ENCODE measurements around the gene DERA. TPM values are rescaled to one million over a fixed set of nuclear protein-coding genes. Genes with fewer than 3 reads are reported as not detected.
"Not testable (repeated sequence)": the region's sequence is repeated elsewhere in the genome, so short reads cannot be mapped to it uniquely, and the experiment has no call there.

Gene DERA
- total RNA-seq, 1 donor from 2014 or later = 15.3 TPM

DNA sequence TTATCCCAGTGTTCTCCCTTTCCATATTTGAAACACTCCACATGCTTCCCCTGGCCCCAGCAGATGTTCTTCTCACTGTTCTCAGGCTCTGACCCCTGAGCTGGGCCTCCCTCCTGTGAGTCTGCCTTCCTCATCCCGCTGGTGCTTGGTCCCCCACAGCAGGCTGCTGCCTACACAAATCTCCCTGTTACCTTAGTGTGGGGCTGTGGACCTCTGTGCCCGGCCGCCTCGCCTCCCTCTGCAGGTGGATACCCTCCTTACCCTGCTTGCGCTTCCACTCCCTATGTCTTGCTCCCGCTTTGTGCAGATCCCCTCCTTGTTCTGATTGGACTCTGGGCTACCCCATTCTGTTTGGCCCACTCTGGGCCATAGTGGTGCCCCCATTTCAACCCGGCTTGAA is 6.9 kb downstream of the DERA start:
- Mint-ChIP-seq H3K4me3 (no peak overlapping the region), H3K9me3 (no peaks in the 10 kb centered on the region), H3K36me3 (ENCODE audit: low read depth) (no peaks in the 10 kb centered on the region), H3K27ac (no peak overlapping the region), H3K27me3 (ENCODE audit: insufficient read depth) (no peaks in the 10 kb centered on the region), H3K4me1 (ENCODE audit: low read depth) (no peaks in the 10 kb centered on the region)
- no peak for DNase-seq (ENCODE audit: low spot score)
- intact Hi-C loops (cut with micrococcal nuclease) = no loop called here

DNA sequence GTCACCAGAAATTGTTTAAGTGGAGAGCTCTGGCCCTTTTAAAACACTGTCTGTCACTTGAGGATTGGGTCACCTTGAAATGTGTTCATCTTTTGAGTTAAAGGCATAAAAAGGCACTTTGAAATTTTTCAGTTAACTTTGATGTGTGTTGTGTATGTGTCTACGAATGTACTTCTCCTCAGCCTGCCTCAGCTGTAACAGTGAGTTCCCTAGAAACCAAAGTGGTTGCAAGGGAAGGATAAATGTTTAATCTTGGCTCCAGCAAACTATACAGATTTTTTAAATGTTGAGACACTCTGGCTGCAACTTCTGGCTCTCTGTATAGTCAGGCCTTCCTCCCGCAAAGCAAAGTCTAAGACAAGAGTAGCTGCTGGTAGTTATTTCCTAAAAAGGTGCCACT is 8.3 kb downstream of the DERA start:
- Mint-ChIP-seq H3K27ac (no peak overlapping the region), H3K4me3 (no peak overlapping the region), H3K4me1 (ENCODE audit: low read depth) (no peaks in the 10 kb centered on the region), H3K9me3 (no peaks in the 10 kb centered on the region), H3K27me3 (ENCODE audit: insufficient read depth) (no peaks in the 10 kb centered on the region), H3K36me3 (ENCODE audit: low read depth) (no peaks in the 10 kb centered on the region)
- DNase-seq (ENCODE audit: low spot score) = no peak
- intact Hi-C loops (cut with micrococcal nuclease) = no loop called here

GRCh38 chr12:15924956-15925355 is 13.8 kb downstream of the DERA start:
- Mint-ChIP-seq H3K27ac (no peak overlapping the region), H3K36me3 (ENCODE audit: low read depth) (no peaks in the 10 kb centered on the region), H3K9me3 (no peaks in the 10 kb centered on the region), H3K4me1 (ENCODE audit: low read depth) (no peaks in the 10 kb centered on the region), H3K4me3 (no peak overlapping the region), H3K27me3 (ENCODE audit: insufficient read depth) (no peaks in the 10 kb centered on the region)
- DNase-seq (ENCODE audit: low spot score) = no peak
- intact Hi-C loops (cut with micrococcal nuclease) = no loop called here

DNA sequence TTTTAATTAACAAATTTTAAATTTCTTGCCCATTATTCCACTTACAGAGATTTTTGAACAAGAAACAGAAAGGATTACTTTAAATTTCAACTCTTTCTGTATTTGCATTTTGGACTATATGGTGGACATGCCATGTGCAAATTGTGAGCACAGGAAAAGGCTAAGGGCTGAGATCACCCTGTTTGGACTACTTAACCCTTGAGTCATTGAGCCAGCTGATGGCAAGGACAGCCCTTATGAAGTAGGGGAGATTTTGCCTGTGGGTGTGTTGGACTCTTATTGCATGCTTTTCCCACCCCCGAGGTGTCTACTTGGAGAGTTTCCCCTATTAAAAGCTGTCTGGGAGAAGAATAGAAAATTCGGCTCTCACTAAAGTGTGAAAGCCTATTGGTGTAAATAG is 17.2 kb downstream of the DERA start:
- Mint-ChIP-seq H3K4me1 (ENCODE audit: low read depth) (no peaks in the 10 kb centered on the region), H3K27ac (no peak overlapping the region), H3K27me3 (ENCODE audit: insufficient read depth) (no peaks in the 10 kb centered on the region), H3K4me3 (no peak overlapping the region), H3K36me3 (ENCODE audit: low read depth) (no peaks in the 10 kb centered on the region), H3K9me3 (no peaks in the 10 kb centered on the region)
- intact Hi-C loops (cut with micrococcal nuclease) = no loop called here
- DNase-seq (ENCODE audit: low spot score) = no peak

- no peak for DNase-seq (ENCODE audit: low spot score)
- H3K4me1 Mint-ChIP-seq (ENCODE audit: low read depth) = no peaks in the 10 kb centered on the region
- no peak overlapping the region for H3K4me3 Mint-ChIP-seq
- H3K36me3 Mint-ChIP-seq (ENCODE audit: low read depth) = no peaks in the 10 kb centered on the region
- H3K27me3 Mint-ChIP-seq (ENCODE audit: insufficient read depth) = no peaks in the 10 kb centered on the region
- no peak overlapping the region for H3K27ac Mint-ChIP-seq
- intact Hi-C loops (cut with micrococcal nuclease) = no loop called here
- H3K9me3 Mint-ChIP-seq = no peaks in the 10 kb centered on the region
Observed at GRCh38 chr12:15928870-15929571, 17.9 kb downstream of the DERA start.

GRCh38 chr12:15931590-15932053 is 20.5 kb downstream of the DERA start:
- H3K4me1 Mint-ChIP-seq (ENCODE audit: low read depth) = no peaks in the 10 kb centered on the region
- H3K4me3 Mint-ChIP-seq = no peak overlapping the region
- intact Hi-C loops (cut with micrococcal nuclease) = no loop called here
- no peaks in the 10 kb centered on the region for H3K27me3 Mint-ChIP-seq (ENCODE audit: insufficient read depth)
- H3K9me3 Mint-ChIP-seq = no peaks in the 10 kb centered on the region
- H3K36me3 Mint-ChIP-seq (ENCODE audit: low read depth) = no peaks in the 10 kb centered on the region
- DNase-seq (ENCODE audit: low spot score) = no peak
- H3K27ac Mint-ChIP-seq = no peak overlapping the region

DNA sequence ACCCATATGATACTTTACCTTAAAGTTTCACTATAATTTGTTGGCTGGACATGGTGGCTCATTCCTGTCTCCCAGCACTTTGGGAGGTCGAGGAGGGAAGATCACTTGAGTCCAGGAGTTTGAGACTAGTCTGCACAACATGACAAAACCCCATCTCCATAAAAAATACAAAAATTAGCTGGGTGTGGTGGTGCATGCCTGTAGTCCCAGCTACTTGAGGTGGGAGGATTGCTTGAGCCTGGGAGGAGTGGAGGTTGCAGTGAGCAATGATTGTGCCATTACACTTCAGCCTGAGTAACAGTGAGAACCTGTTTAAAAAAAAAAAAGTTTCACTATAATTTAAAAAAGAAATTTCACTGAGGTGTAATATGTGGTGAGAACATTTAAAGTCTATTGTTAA is 21.2 kb downstream of the DERA start:
- no peak for DNase-seq (ENCODE audit: low spot score)
- no peaks in the 10 kb centered on the region for H3K4me1 Mint-ChIP-seq (ENCODE audit: low read depth)
- no peak overlapping the region for H3K27ac Mint-ChIP-seq
- no peaks in the 10 kb centered on the region for H3K27me3 Mint-ChIP-seq (ENCODE audit: insufficient read depth)
- H3K36me3 Mint-ChIP-seq (ENCODE audit: low read depth) = peaks cover 4% of the 10 kb centered on the region
- H3K4me3 Mint-ChIP-seq = no peak overlapping the region
- intact Hi-C loops (cut with micrococcal nuclease) = no loop called here
- H3K9me3 Mint-ChIP-seq = no peaks in the 10 kb centered on the region

DNA sequence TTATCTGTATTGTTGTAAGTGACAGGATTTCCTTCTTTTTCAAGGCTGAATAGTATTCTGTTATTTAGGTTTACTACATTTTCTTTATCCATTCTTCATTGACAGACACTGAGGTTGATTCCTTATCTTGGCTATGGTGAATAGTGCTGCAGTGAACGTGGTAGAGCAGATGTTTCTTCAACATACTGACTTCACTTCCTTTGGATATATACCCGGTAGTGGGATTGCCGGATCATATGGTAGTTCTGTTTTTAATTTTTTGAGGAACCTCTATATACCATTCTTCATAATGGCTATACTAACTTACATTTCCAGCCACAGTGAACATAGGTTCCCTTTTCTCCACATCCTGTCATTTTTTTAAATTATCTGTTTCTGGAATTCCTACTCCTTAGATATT is 21.8 kb downstream of the DERA start:
- Mint-ChIP-seq H3K4me3 (no peak overlapping the region), H3K27ac (no peak overlapping the region), H3K9me3 (peaks cover 6% of the 10 kb centered on the region), H3K36me3 (ENCODE audit: low read depth) (peaks cover 5% of the 10 kb centered on the region), H3K27me3 (ENCODE audit: insufficient read depth) (no peaks in the 10 kb centered on the region), H3K4me1 (ENCODE audit: low read depth) (no peaks in the 10 kb centered on the region)
- no peak for DNase-seq (ENCODE audit: low spot score)
- intact Hi-C loops (cut with micrococcal nuclease) = no loop called here

GRCh38 chr12:15933751-15934150 is 22.6 kb downstream of the DERA start:
- Mint-ChIP-seq H3K9me3 (peaks cover 8% of the 10 kb centered on the region), H3K27me3 (ENCODE audit: insufficient read depth) (no peaks in the 10 kb centered on the region), H3K4me3 (no peak overlapping the region), H3K4me1 (ENCODE audit: low read depth) (no peaks in the 10 kb centered on the region), H3K36me3 (ENCODE audit: low read depth) (peaks cover 5% of the 10 kb centered on the region), H3K27ac (no peak overlapping the region)
- intact Hi-C loops (cut with micrococcal nuclease) = no loop called here
- DNase-seq (ENCODE audit: low spot score) = no peak

GRCh38 chr12:15936751-15937150 is 25.6 kb downstream of the DERA start:
- Mint-ChIP-seq H3K36me3 (ENCODE audit: low read depth) (peaks cover 8% of the 10 kb centered on the region), H3K27ac (no peak overlapping the region), H3K27me3 (ENCODE audit: insufficient read depth) (no peaks in the 10 kb centered on the region), H3K9me3 (peaks cover 17% of the 10 kb centered on the region), H3K4me1 (ENCODE audit: low read depth) (no peaks in the 10 kb centered on the region), H3K4me3 (no peak overlapping the region)
- intact Hi-C loops (cut with micrococcal nuclease) = no loop called here
- DNase-seq (ENCODE audit: low spot score) = no peak

DNA sequence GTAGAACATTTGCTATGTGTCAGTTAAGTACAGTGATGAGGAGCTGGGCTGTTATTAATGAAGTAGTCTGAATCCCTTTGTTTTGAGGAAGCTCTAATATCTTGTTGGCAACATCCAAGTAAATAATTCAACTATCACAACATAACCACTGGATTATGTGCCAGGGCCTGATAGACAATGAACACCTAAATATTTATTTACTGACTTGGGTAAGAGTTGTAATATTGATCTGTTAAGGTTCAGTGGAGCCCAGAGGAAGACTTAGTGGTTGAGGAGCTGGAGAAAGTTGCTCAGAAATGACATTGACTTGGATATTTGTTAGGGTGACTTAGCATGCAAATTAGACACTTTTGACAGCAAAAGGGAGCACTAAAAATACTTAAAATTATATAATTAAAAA is 26.8 kb downstream of the DERA start:
- Mint-ChIP-seq H3K27ac (no peak overlapping the region), H3K4me3 (no peak overlapping the region), H3K9me3 (peaks cover 27% of the 10 kb centered on the region), H3K27me3 (ENCODE audit: insufficient read depth) (no peaks in the 10 kb centered on the region), H3K36me3 (ENCODE audit: low read depth) (peaks cover 10% of the 10 kb centered on the region), H3K4me1 (ENCODE audit: low read depth) (no peaks in the 10 kb centered on the region)
- intact Hi-C loops (cut with micrococcal nuclease) = no loop called here
- no peak for DNase-seq (ENCODE audit: low spot score)

DNA sequence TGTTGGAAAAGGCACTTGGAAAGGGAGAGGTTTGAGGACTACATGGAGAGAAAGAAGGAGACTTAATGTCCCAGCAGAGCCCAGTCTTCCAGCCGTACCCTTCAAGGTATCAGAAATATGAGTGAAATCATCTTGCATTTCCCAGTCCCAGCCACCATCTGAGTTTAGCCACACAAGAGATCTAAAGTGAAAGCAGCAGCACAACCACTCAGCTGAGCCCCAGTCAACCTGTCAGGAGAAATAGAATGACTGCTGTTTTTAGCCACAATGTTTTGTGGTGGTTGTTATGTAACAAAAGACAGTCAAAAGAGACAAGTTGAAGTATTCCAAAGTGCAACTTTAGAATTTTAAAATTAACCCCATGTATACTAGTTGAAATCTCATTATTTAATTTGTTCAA is 28.0 kb downstream of the DERA start:
- intact Hi-C loops (cut with micrococcal nuclease) = no loop called here
- Mint-ChIP-seq H3K27ac (no peak overlapping the region), H3K9me3 (peaks cover 27% of the 10 kb centered on the region), H3K4me3 (no peak overlapping the region), H3K36me3 (ENCODE audit: low read depth) (peaks cover 10% of the 10 kb centered on the region), H3K27me3 (ENCODE audit: insufficient read depth) (no peaks in the 10 kb centered on the region), H3K4me1 (ENCODE audit: low read depth) (no peaks in the 10 kb centered on the region)
- no peak for DNase-seq (ENCODE audit: low spot score)

GRCh38 chr12:15942475-15942874 is 31.3 kb downstream of the DERA start:
- no peak overlapping the region for H3K27ac Mint-ChIP-seq
- peaks cover 6% of the 10 kb centered on the region for H3K36me3 Mint-ChIP-seq (ENCODE audit: low read depth)
- peaks cover 32% of the 10 kb centered on the region for H3K9me3 Mint-ChIP-seq
- no peaks in the 10 kb centered on the region for H3K4me1 Mint-ChIP-seq (ENCODE audit: low read depth)
- H3K27me3 Mint-ChIP-seq (ENCODE audit: insufficient read depth) = no peaks in the 10 kb centered on the region
- H3K4me3 Mint-ChIP-seq = no peak overlapping the region
- no peak for DNase-seq (ENCODE audit: low spot score)
- intact Hi-C loops (cut with micrococcal nuclease) = no loop called here

DNA sequence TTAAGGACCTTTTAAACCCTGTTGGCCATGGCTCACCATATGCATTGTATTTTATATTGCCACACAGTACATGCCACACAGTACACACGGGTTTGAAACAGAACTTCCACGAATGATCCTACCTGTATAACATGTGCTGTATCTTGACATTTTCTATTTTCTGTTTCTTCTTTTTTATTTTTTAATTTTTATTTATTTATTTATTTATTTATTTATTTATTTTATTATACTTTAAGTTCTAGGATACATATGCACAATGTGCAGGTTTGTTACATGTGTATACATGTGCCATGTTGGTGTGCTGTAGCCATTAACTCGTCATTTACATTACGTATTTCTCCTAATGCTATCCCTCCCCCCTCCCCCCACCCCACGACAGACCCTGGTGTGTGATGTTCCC is 32.4 kb downstream of the DERA start:
- H3K36me3 Mint-ChIP-seq (ENCODE audit: low read depth); H3K27me3 Mint-ChIP-seq (ENCODE audit: insufficient read depth); H3K27ac Mint-ChIP-seq; DNase-seq (ENCODE audit: low spot score); H3K4me3 Mint-ChIP-seq; intact Hi-C loops (cut with micrococcal nuclease); H3K4me1 Mint-ChIP-seq (ENCODE audit: low read depth): not testable (repeated sequence)
- H3K9me3 Mint-ChIP-seq = peaks cover 26% of the 10 kb centered on the region
